ENCODE data around the gene GMPPA. TPM values are rescaled to one million over a fixed set of nuclear protein-coding genes. Genes with fewer than 3 reads are reported as not detected.

The GMPPA gene
- total RNA-seq (10 to 100 TPM; 38.5 to 42.3 TPM), polyA plus RNA-seq (100 to 1,000 TPM in 1 of 2 donors, 10 to 100 TPM in 1; 17.0 to 135 TPM)
- long read RNA-seq, donor 1, transcript GMPPA-201 (13 exons, 1,544 nt) = major isoform, 62 of 157 reads
- long read RNA-seq, donor 1, transcript GMPPA-204 (13 exons, 1,501 nt) = minor isoform, 43 of 157 reads
- long read RNA-seq, donor 1, transcript GMPPA-205 (12 exons, 1,630 nt) = minor isoform, 7 of 157 reads
- long read RNA-seq, donor 1, partial matches to known transcripts = 12 of 157 reads
- long read RNA-seq, donor 1, other reads (novel, unspliced or antisense) = 32 of 157 reads
- long read RNA-seq, donor 2, transcript GMPPA-201 (13 exons, 1,544 nt) = major isoform, 6 of 19 reads
- long read RNA-seq, donor 2, partial matches to known transcripts = 4 of 19 reads
- long read RNA-seq, donor 2, other reads (novel, unspliced or antisense) = 1 of 19 reads

- Histone ChIP-seq H3K4me3 (ENCODE audit: low read length in 2 of 2) (peak within 1 kb of the TSS; percentile 69 to 74), H3K27ac (ENCODE audit: low read depth in 1 of 2, low read length in 2 of 2) (peak within 1 kb of the TSS; percentile 37 to 94), H3K9me3 (ENCODE audit: control insufficient read depth, low read length) (no peaks in the 10 kb centered on the region), H3K4me1 (ENCODE audit: control insufficient read depth in 1 of 2, insufficient read depth in 2 of 2, low read length in 2 of 2) (no peaks in the 10 kb centered on the region), H3K36me3 (ENCODE audit: control insufficient read depth in 1 of 2, insufficient read depth in 2 of 2, low read length in 1 of 2) (no peaks in the 10 kb centered on the region), H3K27me3 (ENCODE audit: control insufficient read depth in 1 of 2, insufficient read depth in 2 of 2, low read length in 1 of 2) (no peaks in the 10 kb centered on the region)
- DNase-seq = peak; percentile 98
- WGBS, 2 donors = 0% methylated on average over 49 of the region's 49 CpGs
- ATAC-seq (ENCODE audit: low FRiP score) = peak; percentile 92
- intact Hi-C loops (cut with DNase I) = loop anchor here (2.0 to 5.0 kb wide), 3 partner anchors 36 to 51 kb away; partner anchors contain the start of gene CHPF (in 1 of the 2)
Measured at GRCh38 chr2:219498280-219499057, at the start of gene GMPPA. TSS of gene GMPPA (plus strand) at chr2:219498891. CDS start at chr2:219499976, 1,085 bp downstream.

GRCh38 chr2:219449609-219450008, 49.1 kb upstream of the GMPPA start:
- Histone ChIP-seq H3K27ac (ENCODE audit: low read depth in 1 of 2, low read length in 2 of 2) (peak overlapping the region; percentile 43 to 93), H3K27me3 (ENCODE audit: control insufficient read depth in 1 of 2, insufficient read depth in 2 of 2, low read length in 1 of 2) (no peaks in the 10 kb centered on the region), H3K36me3 (ENCODE audit: control insufficient read depth in 1 of 2, insufficient read depth in 2 of 2, low read length in 1 of 2) (peaks cover 0 to 4% of the 10 kb centered on the region in 2 donors), H3K4me3 (ENCODE audit: low read length in 2 of 2) (no peak overlapping the region), H3K9me3 (ENCODE audit: control insufficient read depth, low read length) (no peaks in the 10 kb centered on the region), H3K4me1 (ENCODE audit: control insufficient read depth in 1 of 2, insufficient read depth in 2 of 2, low read length in 2 of 2) (peaks cover 2 to 4% of the 10 kb centered on the region in 2 donors)
- peak in 1 of 2 donors; percentile 19 for DNase-seq
- no peak for ATAC-seq (ENCODE audit: low FRiP score)
- intact Hi-C loops (cut with DNase I) = loop anchor here (5.0 to 10.0 kb wide), 2 partner anchors 45 to 48 kb away; partner anchors contain the start of gene GMPPA (in 1 of the 2)
- 65 to 83% methylated on average over 5 of the region's 5 CpGs for WGBS, 2 donors

- peak overlapping the region; percentile 89 to 99 for H3K27ac ChIP-seq (ENCODE audit: low read depth in 1 of 2, low read length in 2 of 2)
- peaks cover 2 to 4% of the 10 kb centered on the region in 2 donors for H3K4me1 ChIP-seq (ENCODE audit: control insufficient read depth in 1 of 2, insufficient read depth in 2 of 2, low read length in 2 of 2)
- H3K4me3 ChIP-seq (ENCODE audit: low read length in 2 of 2) = no peak overlapping the region
- H3K36me3 ChIP-seq (ENCODE audit: control insufficient read depth in 1 of 2, insufficient read depth in 2 of 2, low read length in 1 of 2) = peaks cover 0 to 7% of the 10 kb centered on the region in 2 donors
- peak; percentile 93 to 97 for DNase-seq
- WGBS, 2 donors = 5 to 9% methylated on average over 18 of the region's 18 CpGs
- H3K9me3 ChIP-seq (ENCODE audit: control insufficient read depth, low read length) = no peaks in the 10 kb centered on the region
- ATAC-seq (ENCODE audit: low FRiP score) = peak; percentile 53
- H3K27me3 ChIP-seq (ENCODE audit: control insufficient read depth in 1 of 2, insufficient read depth in 2 of 2, low read length in 1 of 2) = no peaks in the 10 kb centered on the region
- intact Hi-C loops (cut with DNase I) = loop anchor here in 1 of 2 donors (10.0 kb wide), 1 partner anchor 47 kb away; no protein-coding TSS in a partner anchor
Measured at GRCh38 chr2:219451661-219452360, 46.9 kb upstream of the GMPPA start.

- WGBS, 2 donors = 4 to 7% methylated on average over 23 of the region's 23 CpGs
- DNase-seq (peak; percentile 92 to 96), ATAC-seq (ENCODE audit: low FRiP score) (peak; percentile 85)
- Histone ChIP-seq H3K4me1 (ENCODE audit: control insufficient read depth in 1 of 2, insufficient read depth in 2 of 2, low read length in 2 of 2) (peaks cover 2 to 4% of the 10 kb centered on the region in 2 donors), H3K27me3 (ENCODE audit: control insufficient read depth in 1 of 2, insufficient read depth in 2 of 2, low read length in 1 of 2) (no peaks in the 10 kb centered on the region), H3K36me3 (ENCODE audit: control insufficient read depth in 1 of 2, insufficient read depth in 2 of 2, low read length in 1 of 2) (peaks cover 0 to 9% of the 10 kb centered on the region in 2 donors), H3K4me3 (ENCODE audit: low read length in 2 of 2) (no peak overlapping the region), H3K9me3 (ENCODE audit: control insufficient read depth, low read length) (no peaks in the 10 kb centered on the region), H3K27ac (ENCODE audit: low read depth in 1 of 2, low read length in 2 of 2) (peak overlapping the region; percentile 89 to 99)
- intact Hi-C loops (cut with DNase I) = loop anchor here in 1 of 2 donors (10.0 kb wide), 1 partner anchor 48 kb away; no protein-coding TSS in a partner anchor
Measured at GRCh38 chr2:219452361-219453317, 46.1 kb upstream of the GMPPA start.

- peaks cover 0 to 9% of the 10 kb centered on the region in 2 donors for H3K36me3 ChIP-seq (ENCODE audit: control insufficient read depth in 1 of 2, insufficient read depth in 2 of 2, low read length in 1 of 2)
- ATAC-seq (ENCODE audit: low FRiP score) = peak; percentile 67
- peak overlapping the region; percentile 76 to 99 for H3K27ac ChIP-seq (ENCODE audit: low read depth in 1 of 2, low read length in 2 of 2)
- H3K9me3 ChIP-seq (ENCODE audit: control insufficient read depth, low read length) = no peaks in the 10 kb centered on the region
- H3K27me3 ChIP-seq (ENCODE audit: control insufficient read depth in 1 of 2, insufficient read depth in 2 of 2, low read length in 1 of 2) = no peaks in the 10 kb centered on the region
- intact Hi-C loops (cut with DNase I) = loop anchor here in 1 of 2 donors (10.0 kb wide), 1 partner anchor 49 kb away; no protein-coding TSS in a partner anchor
- peak; percentile 96 to 97 for DNase-seq
- WGBS, 2 donors = 17 to 20% methylated on average over 8 to 10 of the region's 10 CpGs
- H3K4me3 ChIP-seq (ENCODE audit: low read length in 2 of 2) = no peak overlapping the region
- H3K4me1 ChIP-seq (ENCODE audit: control insufficient read depth in 1 of 2, insufficient read depth in 2 of 2, low read length in 2 of 2) = peaks cover 2 to 4% of the 10 kb centered on the region in 2 donors
Measured at GRCh38 chr2:219453671-219454590, 44.8 kb upstream of the GMPPA start.

GRCh38 chr2:219455581-219455980, 43.1 kb upstream of the GMPPA start:
- no peak overlapping the region for H3K4me3 ChIP-seq (ENCODE audit: low read length in 2 of 2)
- ATAC-seq (ENCODE audit: low FRiP score) (no peak), DNase-seq (peak in 1 of 2 donors; percentile 29)
- 82 to 93% methylated on average over 6 of the region's 6 CpGs for WGBS, 2 donors
- intact Hi-C loops (cut with DNase I) = loop anchor here (5.0 to 10.0 kb wide), 2 partner anchors 48 to 51 kb away; no protein-coding TSS in a partner anchor
- no peaks in the 10 kb centered on the region for H3K9me3 ChIP-seq (ENCODE audit: control insufficient read depth, low read length)
- peak overlapping the region; percentile 72 for H3K27ac ChIP-seq (ENCODE audit: low read depth in 1 of 2, low read length in 2 of 2)
- peaks cover 0 to 6% of the 10 kb centered on the region in 2 donors for H3K36me3 ChIP-seq (ENCODE audit: control insufficient read depth in 1 of 2, insufficient read depth in 2 of 2, low read length in 1 of 2)
- no peaks in the 10 kb centered on the region for H3K27me3 ChIP-seq (ENCODE audit: control insufficient read depth in 1 of 2, insufficient read depth in 2 of 2, low read length in 1 of 2)
- peaks cover 2 to 3% of the 10 kb centered on the region in 2 donors for H3K4me1 ChIP-seq (ENCODE audit: control insufficient read depth in 1 of 2, insufficient read depth in 2 of 2, low read length in 2 of 2)
